Posterior vena cava (tissue), 2 donors: ENCODE data around the gene TLNRD1. TPM values are rescaled to one million over a fixed set of nuclear protein-coding genes. Genes with fewer than 3 reads are reported as not detected.

ENCODE experiments used
- DNase-seq: peaks from one replicate; pipeline ENCODE4 v3.0.0-alpha.2; 2020; ENCODE audit warnings: low spot score
- intact Hi-C, 2 donors: fragments of 100-400 bp; cut with DNase I; formaldehyde crosslinking; loops; one replicate each; pipeline versions ENCODE4 v1.14.1 to v1.14.2; 2022 to 2023
- microRNA-seq, 2 donors: library from miRNA; unstranded; fragments of <30 nt; microRNA quantifications; one replicate each; pipeline ENCODE4 v1.2.0, GENCODE V29; 2020 to 2021; ENCODE audit warnings: borderline microRNAs expressed in 2 of 2
- total RNA-seq, 2 donors: library from RNA; stranded (reverse); fragmentation: NEBNext Ultra II Directional; extraction: Animal tissue kit (Norgen Biotek cat#: 25700); gene quantifications; one replicate each; pipeline ENCODE4 v1.2.1, GENCODE V29; 2021
- donor health status: DM: yes; HTN: yes; CAD: no.
- donor health status: DM: yes; HTN: yes; CAD: no.

TLNRD1 gene
- total RNA-seq, 2 donors from 2014 or later: 17.6 to 24.2 TPM

- intact Hi-C loops: no loop called here
- DNase-seq: no peak
Observed at GRCh38 chr15:81038975-81039607, 38.4 kb downstream of the TLNRD1 start.

- DNase-seq: no peak
- intact Hi-C loops: no loop called here
Observed at GRCh38 chr15:81040757-81041156, 40.0 kb downstream of the TLNRD1 start.

- DNase-seq: no peak
- intact Hi-C loops: no loop called here
Observed at GRCh38 chr15:81043281-81043934, 42.7 kb downstream of the TLNRD1 start.

- DNase-seq: no peak
- intact Hi-C loops: no loop called here
Observed at GRCh38 chr15:81043935-81044575, 43.3 kb downstream of the TLNRD1 start.

GRCh38 chr15:81046290-81046689 lies 45.6 kb downstream of the TLNRD1 start:
- DNase-seq: no peak
- intact Hi-C loops: no loop called here

GRCh38 chr15:81047928-81048327 lies 47.2 kb downstream of the TLNRD1 start:
- intact Hi-C loops: no loop called here
- no peak for DNase-seq

- intact Hi-C loops: loop anchor here in 1 of 2 donors (2.0 kb wide), 1 partner anchor 43 kb away; no protein-coding TSS in a partner anchor
- no peak for DNase-seq
Observed at GRCh38 chr15:81049835-81050234, 49.1 kb downstream of the TLNRD1 start.

GRCh38 chr15:81050259-81050658 lies 49.5 kb downstream of the TLNRD1 start:
- DNase-seq: no peak
- intact Hi-C loops: loop anchor here in 1 of 2 donors (2.0 kb wide), 1 partner anchor 43 kb away; no protein-coding TSS in a partner anchor

- no peak for DNase-seq
- intact Hi-C loops: loop anchor here in 1 of 2 donors (2.0 kb wide), 1 partner anchor 42 kb away; no protein-coding TSS in a partner anchor
Observed at GRCh38 chr15:81050805-81051204, 50.1 kb downstream of the TLNRD1 start.

GRCh38 chr15:81052046-81052445 lies 51.3 kb downstream of the TLNRD1 start:
- no peak for DNase-seq
- intact Hi-C loops: no loop called here

GRCh38 chr15:81053621-81054020 lies 52.9 kb downstream of the TLNRD1 start:
- no peak for DNase-seq
- intact Hi-C loops: no loop called here

- intact Hi-C loops: no loop called here
- DNase-seq: no peak
Observed at GRCh38 chr15:81054236-81054635, 53.5 kb downstream of the TLNRD1 start.

Small RNA genes lying within 50 kb of the gene (microRNA-seq; reads per million reads assigned to microRNA genes)
- 0 reads per million in 2 donors for gene MIR4514

Other genes starting within 250 kb of the TLNRD1 start
- under 1 TPM; 0.14 to 0.62 TPM for gene CEMIP, start 221.6 kb upstream of the TLNRD1 start, total RNA-seq
- 10 to 100 TPM; 21.0 to 24.1 TPM for gene MESD, start 11.1 kb upstream of the TLNRD1 start, total RNA-seq
- gene CFAP161, start 133.3 kb downstream of the TLNRD1 start, total RNA-seq: under 1 TPM in 1 of 2 donors, not detected in 1; 0.52 TPM
- 10 to 100 TPM; 12.1 to 21.8 TPM for gene IL16, start 196.0 kb downstream of the TLNRD1 start, total RNA-seq